Left lung (tissue), 10 donors: ENCODE results near the gene KIF19. TPM values are rescaled to one million over a fixed set of nuclear protein-coding genes. Genes with fewer than 3 reads are reported as not detected.
"Not testable (repeated sequence)": the region's sequence is repeated elsewhere in the genome, so short reads cannot be mapped to it uniquely, and the experiment has no call there.

Experiments
- ATAC-seq: fragments of 200-7000 bp; cut with Tn5 transposase; one replicate; pipeline ENCODE4 v1.9.1; 2020; ENCODE audit warnings: moderate library complexity
- DNase-seq, 4 donors: peaks; one replicate each; pipeline ENCODE4 v3.0.0-alpha.2; 2013 to 2020
- H3K27ac ChIP-seq, 2 donors: fragments of 200-600 bp; sonication (generic) in 1 of 2; one replicate each; pipeline versions ENCODE4 v1.5.0 to v1.8.0; 2020 to 2021
- H3K27me3 ChIP-seq, 2 donors: fragments of 200-600 bp; sonication (generic) in 1 of 2; one replicate each; pipeline versions ENCODE4 v1.5.0 to v1.8.0; 2020 to 2021
- H3K36me3 ChIP-seq, 2 donors: fragments of 200-600 bp; sonication (generic) in 1 of 2; one replicate each; pipeline versions ENCODE4 v1.5.0 to v1.8.0; 2020 to 2021
- H3K4me1 ChIP-seq, 2 donors: fragments of 200-600 bp; one replicate each; pipeline ENCODE4 v1.8.0; 2021
- H3K4me3 ChIP-seq, 2 donors: fragments of 200-600 bp; sonication (generic) in 1 of 2; one replicate each; pipeline versions ENCODE4 v1.5.0 to v1.8.0; 2020 to 2021; ENCODE audit warnings: mild to moderate bottlenecking in 1 of 2
- H3K9me3 ChIP-seq, 2 donors: fragments of 200-600 bp; sonication (generic) in 1 of 2; one replicate each; pipeline versions ENCODE4 v1.5.0 to v1.8.0; 2020 to 2021
- intact Hi-C, 2 donors: fragments of 100-400 bp; cut with DNase I; formaldehyde crosslinking; loops; one replicate each; pipeline versions ENCODE4 v1.11.2 to v1.14.2; 2022
- polyA plus RNA-seq, 6 donors: library from polyadenylated mRNA; unstranded; fragments of 120-200 nt; gene quantifications; one replicate each; pipeline ENCODE4 v1.2.1, GENCODE V29; 2013; ENCODE audit not compliant: insufficient read length in 6 of 6
- total RNA-seq, 2 donors: library from RNA; stranded (reverse); fragmentation: NEBNext Ultra II Directional; extraction: Animal tissue kit (Norgen Biotek cat#: 25700); gene quantifications; one replicate each; pipeline ENCODE4 v1.2.1, GENCODE V29; 2021
- TF ChIP-seq, protein P1 (sequence below), 2 donors: fragments of 200-600 bp; sonication (generic) in 1 of 2; IDR thresholded peaks; one replicate each; pipeline versions ENCODE4 v1.5.0 to v1.8.0; 2021; ENCODE audit warnings: antibody characterized with exemption in 2 of 2
- donor health status: DM: no; HTN: yes; CAD: no.
- donor health status: DM: no; HTN: no; CAD: no.

The KIF19 gene
- total and polyA plus RNA-seq, 8 donors, result 0.61 to 2.6 (median 1.5) TPM; not detected in 1

DNA sequence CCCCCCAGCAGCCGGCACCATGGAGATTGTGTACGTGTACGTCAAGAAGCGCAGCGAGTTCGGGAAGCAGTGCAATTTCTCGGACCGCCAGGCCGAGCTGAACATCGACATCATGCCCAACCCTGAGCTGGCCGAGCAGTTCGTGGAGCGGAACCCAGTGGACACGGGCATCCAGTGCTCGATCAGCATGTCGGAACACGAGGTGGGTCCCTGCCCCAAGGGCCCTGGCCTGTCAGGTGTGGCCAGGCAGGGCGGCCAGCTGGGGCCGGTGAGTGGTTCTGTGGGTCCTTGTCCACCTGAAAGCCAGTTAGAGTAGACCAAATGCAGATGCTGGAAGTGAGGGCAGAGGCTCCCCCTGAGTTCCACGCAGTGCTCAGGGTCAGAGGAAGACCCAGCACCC is 44.2 kb upstream of the KIF19 start:
- H3K27ac ChIP-seq, result no peak overlapping the region
- TF ChIP-seq, protein P1, sequence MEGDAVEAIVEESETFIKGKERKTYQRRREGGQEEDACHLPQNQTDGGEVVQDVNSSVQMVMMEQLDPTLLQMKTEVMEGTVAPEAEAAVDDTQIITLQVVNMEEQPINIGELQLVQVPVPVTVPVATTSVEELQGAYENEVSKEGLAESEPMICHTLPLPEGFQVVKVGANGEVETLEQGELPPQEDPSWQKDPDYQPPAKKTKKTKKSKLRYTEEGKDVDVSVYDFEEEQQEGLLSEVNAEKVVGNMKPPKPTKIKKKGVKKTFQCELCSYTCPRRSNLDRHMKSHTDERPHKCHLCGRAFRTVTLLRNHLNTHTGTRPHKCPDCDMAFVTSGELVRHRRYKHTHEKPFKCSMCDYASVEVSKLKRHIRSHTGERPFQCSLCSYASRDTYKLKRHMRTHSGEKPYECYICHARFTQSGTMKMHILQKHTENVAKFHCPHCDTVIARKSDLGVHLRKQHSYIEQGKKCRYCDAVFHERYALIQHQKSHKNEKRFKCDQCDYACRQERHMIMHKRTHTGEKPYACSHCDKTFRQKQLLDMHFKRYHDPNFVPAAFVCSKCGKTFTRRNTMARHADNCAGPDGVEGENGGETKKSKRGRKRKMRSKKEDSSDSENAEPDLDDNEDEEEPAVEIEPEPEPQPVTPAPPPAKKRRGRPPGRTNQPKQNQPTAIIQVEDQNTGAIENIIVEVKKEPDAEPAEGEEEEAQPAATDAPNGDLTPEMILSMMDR (IDR thresholded peaks at IDR 0.05), result no peak
- intact Hi-C loops, result no loop called here
- no peaks in the 10 kb centered on the region for H3K36me3 ChIP-seq
- H3K27me3 ChIP-seq, result peaks cover 0 to 19% of the 10 kb centered on the region in 2 donors
- ATAC-seq (no peak), DNase-seq (peak in 1 of 4 donors; percentile 63)
- H3K9me3 ChIP-seq, result no peaks in the 10 kb centered on the region
- H3K4me3 ChIP-seq, result no peak overlapping the region
- H3K4me1 ChIP-seq, result peaks cover 0 to 7% of the 10 kb centered on the region in 2 donors

DNA sequence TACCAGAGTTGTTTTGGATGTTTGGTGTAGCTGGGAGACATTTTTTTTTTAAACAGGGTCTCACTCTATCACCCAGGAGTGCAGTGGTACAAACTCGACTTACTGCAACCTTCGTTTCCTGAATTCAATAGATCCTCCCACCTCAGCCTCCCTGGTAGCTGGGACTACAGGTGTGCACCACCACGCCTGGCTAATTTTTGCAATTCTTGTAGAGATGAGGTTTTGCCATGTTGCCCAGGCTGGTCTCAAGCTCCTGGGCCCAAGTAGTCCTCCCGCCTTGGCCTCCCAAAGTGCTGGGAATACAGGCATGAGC is 43.8 kb upstream of the KIF19 start:
- H3K36me3 ChIP-seq, H3K27ac ChIP-seq, H3K4me1 ChIP-seq, ATAC-seq, DNase-seq, intact Hi-C loops, H3K4me3 ChIP-seq, H3K9me3 ChIP-seq: not testable (repeated sequence)
- peaks cover 0 to 19% of the 10 kb centered on the region in 2 donors for H3K27me3 ChIP-seq

DNA sequence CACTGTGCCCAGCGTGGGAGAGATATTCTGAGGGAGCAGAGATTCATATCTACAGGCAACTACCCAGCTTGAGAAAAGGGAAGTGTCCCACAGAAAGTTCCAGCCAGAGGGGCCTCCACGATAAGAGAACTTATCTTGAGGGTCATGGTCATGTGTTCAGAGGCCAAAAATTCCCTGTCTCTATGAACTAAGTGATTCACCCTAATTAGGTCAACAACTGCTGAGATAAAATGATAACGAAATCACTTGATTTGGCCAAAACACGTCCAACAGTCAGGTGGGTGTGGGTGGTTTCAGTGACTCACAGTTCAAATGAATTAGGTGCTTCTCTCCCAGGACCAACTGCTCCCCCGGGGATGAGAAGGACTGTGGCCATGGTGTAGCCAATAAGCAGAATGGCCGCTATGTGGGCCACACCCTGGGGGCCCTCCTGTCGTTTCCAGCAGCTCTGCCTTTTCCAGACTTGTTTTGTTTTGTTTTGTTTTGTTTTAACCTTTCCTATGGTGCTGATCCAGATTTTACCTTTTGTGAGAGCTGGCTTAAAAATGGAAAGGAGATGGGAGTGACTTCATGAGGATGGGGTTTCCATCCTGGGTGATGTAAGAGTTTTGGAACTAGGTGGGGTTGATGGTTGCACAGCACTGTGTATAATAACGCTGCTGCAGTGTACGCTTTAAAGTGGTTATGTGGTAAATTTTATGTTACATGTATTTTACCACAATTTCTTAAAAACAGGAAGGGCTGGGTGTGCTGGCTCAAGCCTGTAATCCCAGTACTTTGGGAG is 43.2 kb upstream of the KIF19 start:
- H3K27me3 ChIP-seq, result peaks cover 0 to 19% of the 10 kb centered on the region in 2 donors
- H3K27ac ChIP-seq, result no peak overlapping the region
- intact Hi-C loops, result no loop called here

DNA sequence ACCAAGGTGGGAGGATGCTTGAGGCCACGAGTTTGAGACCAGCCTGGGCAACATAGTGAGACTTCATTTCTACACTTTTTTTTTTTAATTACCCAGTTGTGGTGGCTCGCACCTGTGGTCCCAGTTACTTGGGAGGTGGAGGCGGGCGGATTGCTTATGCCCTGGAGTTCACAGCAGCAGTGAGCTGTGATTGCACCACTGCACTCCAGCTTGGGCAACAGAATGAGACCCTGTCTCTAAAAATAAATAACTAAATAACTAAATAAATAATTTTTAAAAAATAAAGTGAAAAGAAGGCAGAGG is 42.7 kb upstream of the KIF19 start:
- TF ChIP-seq, protein P1 (IDR thresholded peaks at IDR 0.05), result no peak
- H3K27me3 ChIP-seq, result peaks cover 0 to 19% of the 10 kb centered on the region in 2 donors
- intact Hi-C loops, result no loop called here

More for the DNA sequence above, 43.2 kb upstream of the KIF19 start:
- H3K36me3 ChIP-seq, result no peaks in the 10 kb centered on the region
- H3K4me1 ChIP-seq, result peaks cover 0 to 7% of the 10 kb centered on the region in 2 donors
- peak in 1 of 4 donors; percentile 10 for DNase-seq
- no peak for ATAC-seq
- H3K9me3 ChIP-seq, result no peaks in the 10 kb centered on the region
- TF ChIP-seq, protein P1 (IDR thresholded peaks at IDR 0.05), result no peak
- H3K4me3 ChIP-seq, result no peak overlapping the region

DNA sequence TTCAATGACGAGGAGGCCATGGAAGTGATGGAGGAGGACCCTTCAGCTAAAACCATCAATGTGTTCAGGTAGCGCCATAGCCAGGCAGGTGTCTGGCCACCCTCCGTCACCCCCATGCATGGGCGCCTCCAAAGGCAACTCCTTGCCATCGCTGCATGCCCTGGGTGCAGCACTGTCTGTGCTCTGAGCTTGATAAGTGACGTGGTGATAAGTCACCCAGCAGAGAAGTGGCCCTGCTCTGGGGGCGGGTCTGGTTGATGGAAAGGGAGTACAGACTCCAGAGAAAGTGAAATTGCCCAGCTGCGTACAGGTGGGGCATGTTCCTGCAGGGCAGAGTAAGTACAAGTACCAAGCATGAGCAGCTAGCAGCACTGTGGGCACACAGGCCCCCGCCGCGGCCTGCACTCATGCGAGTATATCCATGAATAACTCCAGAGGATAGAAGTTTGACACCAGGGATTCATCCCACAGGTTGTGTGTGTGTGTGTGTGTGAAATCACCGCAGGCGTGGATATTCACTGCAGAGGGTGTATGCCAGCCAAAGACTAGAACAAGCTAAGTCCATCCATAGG is 38.9 kb upstream of the KIF19 start:
- DNase-seq (peak in 1 of 4 donors; percentile 76), ATAC-seq (no peak)
- Histone ChIP-seq H3K27me3 (peaks cover 0 to 19% of the 10 kb centered on the region in 2 donors), H3K4me3 (no peak overlapping the region), H3K27ac (no peak overlapping the region), H3K9me3 (no peaks in the 10 kb centered on the region), H3K4me1 (peaks cover 0 to 7% of the 10 kb centered on the region in 2 donors), H3K36me3 (no peaks in the 10 kb centered on the region)
- intact Hi-C loops, result no loop called here
- TF ChIP-seq, protein P1 (IDR thresholded peaks at IDR 0.05), result no peak

More for the DNA sequence above, 42.7 kb upstream of the KIF19 start:
- no peak overlapping the region for H3K27ac ChIP-seq
- no peak overlapping the region for H3K4me3 ChIP-seq
- H3K9me3 ChIP-seq, result no peaks in the 10 kb centered on the region
- DNase-seq, result peak in 1 of 4 donors; percentile 22
- no peak for ATAC-seq
- H3K4me1 ChIP-seq, result peaks cover 0 to 7% of the 10 kb centered on the region in 2 donors
- H3K36me3 ChIP-seq, result no peaks in the 10 kb centered on the region
